NCI-H460 (cell line): ENCODE measurements around the gene CYP2R1. TPM values are rescaled to one million over a fixed set of nuclear protein-coding genes. Genes with fewer than 3 reads are reported as not detected.

Experiments used
- DNase-seq: peaks from one replicate; pipeline ENCODE4 v3.0.0-alpha.2; 2016; ENCODE audit warnings: low read depth; ENCODE audit errors: extremely low read depth
- small RNA-seq, 2 experiments: library from RNA; depleted of rRNA; stranded (forward); fragments of <200 nt; gene quantifications; one replicate each; pipeline ENCODE3, GENCODE V24; 2014
- total RNA-seq: library from RNA; depleted of rRNA; stranded (reverse); fragments of >200 nt; shearing (Covaris generic); gene quantifications from 2 replicates; pipeline ENCODE4 v1.2.3, GENCODE V29; 2014; rRNA removed

The CYP2R1 gene
- total RNA-seq, 1 experiment from 2014 or later, result 26.1 TPM

GRCh38 chr11:14835496-14836492 is 56.2 kb downstream of the CYP2R1 start:
- no peak for DNase-seq

Small RNA genes lying within 50 kb of the gene (small RNA-seq; reads per million reads assigned to genes)
- gene CALCP, result 0 reads per million in 2 experiments

Other genes with a start within 250 kb of the CYP2R1 start
- gene PDE3B, start 248.4 kb downstream of the CYP2R1 start, total RNA-seq, result 22.0 and 25.2 TPM in 2 replicates
- 0.29 and 1.3 TPM in 2 replicates for gene CALCA, start 80.1 kb upstream of the CYP2R1 start, total RNA-seq
- gene CALCB, start 181.4 kb upstream of the CYP2R1 start, total RNA-seq, result 0.05 and 0.26 TPM in 2 replicates
- gene INSC, start 222.7 kb upstream of the CYP2R1 start, total RNA-seq, result 0.17 and 1.0 TPM in 2 replicates